ENCODE data around the gene SYNGAP1.
"Not testable (repeated sequence)": the region's sequence is repeated elsewhere in the genome, so short reads cannot be mapped to it uniquely, and the experiment has no call there.

SYNGAP1 gene

GRCh38 chr6:33469661-33470060 lies 49.8 kb downstream of the SYNGAP1 start:
- no peak for DNase-seq (ENCODE audit: low read depth in 2 of 2)

- DNase-seq (ENCODE audit: low read depth in 2 of 2), result no peak
Measured at GRCh38 chr6:33477864-33478263, 58.0 kb downstream of the SYNGAP1 start.

DNA sequence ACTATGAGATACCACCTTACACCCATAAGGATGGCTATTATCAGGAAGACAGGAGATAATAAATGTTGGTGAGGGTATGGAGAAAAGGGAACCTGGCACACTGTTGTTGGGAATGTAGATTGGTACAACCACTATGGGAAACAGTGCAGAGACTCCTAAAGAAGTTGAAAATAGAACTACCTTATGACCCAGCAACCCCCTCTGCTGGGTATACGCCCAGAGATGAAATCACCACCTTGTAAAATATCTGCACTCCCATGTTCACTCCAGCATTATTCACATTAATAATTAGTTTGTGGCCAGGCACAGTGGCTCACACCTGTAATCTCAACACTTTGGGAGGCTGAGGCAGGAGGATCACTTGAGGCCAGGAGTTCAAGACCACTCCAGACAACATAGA lies 61.3 kb downstream of the SYNGAP1 start:
- no peak for DNase-seq (ENCODE audit: low read depth in 2 of 2)

GRCh38 chr6:33482620-33483019 lies 62.8 kb downstream of the SYNGAP1 start:
- DNase-seq (ENCODE audit: low read depth in 2 of 2), result not testable (repeated sequence)

- no peak for DNase-seq (ENCODE audit: low read depth in 2 of 2)
Measured at GRCh38 chr6:33483678-33484077, 63.8 kb downstream of the SYNGAP1 start.

- DNase-seq (ENCODE audit: low read depth in 2 of 2), result not testable (repeated sequence)
Measured at GRCh38 chr6:33484673-33485262, 64.9 kb downstream of the SYNGAP1 start.

DNA sequence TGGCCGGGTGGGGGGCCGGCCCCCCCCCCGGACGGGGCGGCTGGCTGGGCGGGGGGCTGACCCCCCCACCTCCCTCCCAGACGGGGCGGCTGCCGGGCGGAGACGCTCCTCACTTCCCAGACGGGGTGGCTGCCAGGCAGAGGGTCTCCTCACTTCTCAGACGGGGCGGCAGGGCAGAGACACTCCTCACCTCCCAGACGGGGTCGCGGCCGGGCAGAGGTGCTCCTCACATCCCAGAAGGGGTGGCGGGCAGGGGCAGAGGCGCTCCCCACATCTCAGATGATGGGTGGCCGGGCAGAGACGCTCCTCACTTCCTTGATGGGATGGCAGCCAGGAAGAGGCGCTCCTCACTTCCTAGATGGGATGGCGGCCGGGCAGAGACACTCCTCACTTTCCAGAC lies 65.8 kb downstream of the SYNGAP1 start:
- DNase-seq (ENCODE audit: low read depth in 2 of 2), result not testable (repeated sequence)

DNA sequence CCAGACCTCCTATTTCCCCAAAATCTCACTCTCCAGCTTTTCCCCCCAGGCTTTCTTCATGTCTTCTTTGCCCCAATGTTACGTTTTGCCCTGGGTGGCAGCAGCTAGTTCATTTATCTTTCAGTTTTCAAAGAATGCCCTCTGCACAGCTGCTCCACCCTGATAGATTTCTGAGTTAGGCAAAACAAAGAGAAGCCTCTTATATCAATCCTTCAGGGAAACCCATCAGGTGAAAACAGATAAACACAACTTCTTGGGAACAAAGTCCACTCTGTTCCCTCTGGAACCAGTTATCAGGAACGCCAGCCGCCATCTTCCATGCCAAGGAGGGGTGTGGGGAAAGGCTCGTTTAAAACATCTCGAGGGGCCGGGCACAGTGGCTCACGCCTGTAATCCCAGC lies 68.5 kb downstream of the SYNGAP1 start:
- no peak for DNase-seq (ENCODE audit: low read depth in 2 of 2)

DNA sequence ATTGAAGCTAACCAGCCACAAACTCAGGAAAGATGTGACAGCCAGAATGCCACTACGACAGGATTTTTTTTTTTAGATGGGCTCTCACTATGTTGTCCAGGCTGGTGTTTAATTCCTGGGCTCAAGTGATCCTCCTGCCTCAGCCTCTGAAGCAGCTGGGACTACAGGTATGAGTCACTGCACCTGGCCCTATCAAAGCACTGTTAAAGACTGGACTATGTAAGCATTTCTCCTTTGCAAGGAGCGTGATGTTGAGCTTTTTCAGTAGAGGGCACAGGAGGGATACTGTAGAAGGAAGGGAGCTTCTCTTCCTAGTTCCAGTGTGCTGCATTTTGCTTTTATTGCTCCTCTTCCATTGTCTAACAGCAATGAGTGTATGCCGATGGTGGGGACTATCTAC lies 70.3 kb downstream of the SYNGAP1 start:
- DNase-seq (ENCODE audit: low read depth in 2 of 2), result no peak

- DNase-seq (ENCODE audit: low read depth in 2 of 2), result no peak
Measured at GRCh38 chr6:33490621-33491020, 70.8 kb downstream of the SYNGAP1 start.

- no peak for DNase-seq (ENCODE audit: low read depth in 2 of 2)
Measured at GRCh38 chr6:33492093-33492492, 72.2 kb downstream of the SYNGAP1 start.

GRCh38 chr6:33497157-33497556 lies 77.3 kb downstream of the SYNGAP1 start:
- DNase-seq (ENCODE audit: low read depth in 2 of 2), result no peak

DNA sequence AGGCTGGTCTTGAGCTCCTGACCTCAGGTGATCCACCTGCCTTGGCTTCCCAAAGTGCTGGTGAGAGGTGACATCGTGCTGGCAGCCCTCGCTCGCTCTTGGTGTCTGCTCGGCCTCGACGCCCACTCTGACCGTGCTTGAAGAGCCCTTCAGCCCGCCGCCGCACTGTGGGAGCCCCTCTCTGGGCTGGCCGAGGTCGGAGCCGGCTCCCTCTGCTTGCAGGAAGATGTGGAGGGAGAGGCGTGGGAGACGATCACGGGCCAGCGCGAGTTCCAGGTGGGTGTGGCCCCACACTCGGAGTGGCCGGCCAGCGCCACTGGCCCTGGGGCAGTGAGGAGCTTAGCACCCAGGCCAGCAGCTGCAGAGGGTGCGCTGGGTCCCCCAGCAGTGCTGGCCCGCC lies 82.6 kb downstream of the SYNGAP1 start:
- no peak for DNase-seq (ENCODE audit: low read depth in 2 of 2)

DNA sequence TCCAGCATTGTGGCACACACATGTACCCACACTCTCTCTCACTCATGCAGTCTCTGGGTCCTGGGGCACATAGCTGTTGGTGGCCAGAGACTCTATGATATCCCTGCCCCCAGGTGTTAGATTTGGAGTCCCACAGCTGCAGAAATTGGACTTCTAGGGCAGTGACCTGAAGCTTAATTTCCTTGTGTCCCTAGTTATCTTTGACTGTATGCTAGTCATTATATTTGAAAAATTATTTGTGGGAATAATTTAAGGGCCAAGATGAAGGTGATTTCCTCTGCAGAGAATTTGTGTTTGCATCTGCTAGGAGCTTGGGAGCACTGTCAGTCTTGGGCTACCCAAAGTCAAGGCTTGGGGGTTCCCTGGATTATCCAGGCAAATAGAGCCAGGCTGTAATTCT lies 84.6 kb downstream of the SYNGAP1 start:
- DNase-seq (ENCODE audit: low read depth in 2 of 2), result no peak
